SK-N-SH (cell line): ENCODE results near the gene CXCL1. TPM values are rescaled to one million over a fixed set of nuclear protein-coding genes. Genes with fewer than 3 reads are reported as not detected.

Experiments used
- CTCF ChIA-PET: fragments of 300-600, 350-600 bp; formaldehyde crosslinking; extraction: SDS; loops from one replicate; lab custom pipeline; 2021; lab: Yijun Ruan, JAX
- POLR2A ChIA-PET: fragments of 350-600 bp; sonication (Branson Sonifier 250); formaldehyde crosslinking; extraction: SDS; loops from one replicate; lab custom pipeline; 2020; ENCODE audit warnings: antibody characterized with exemption, inconsistent platforms; lab: Yijun Ruan, JAX
- DNase-seq: peaks from one replicate; pipeline ENCODE4 v3.0.0; 2012
- H2AFZ ChIP-seq: fragments of 200-600 bp; sonication (generic); 2 replicates; pipeline ENCODE4 v1.8.1; 2016; ENCODE audit warnings: antibody characterized with exemption, mild to moderate bottlenecking, low read depth
- H3F3A ChIP-seq: fragments of 200-600 bp; sonication (generic); replicated peaks from 2 replicates; pipeline ENCODE3; 2016; ENCODE audit warnings: antibody characterized with exemption, mild to moderate bottlenecking; ENCODE audit not compliant: insufficient read depth
- H3K27ac ChIP-seq, 2 experiments: fragments of 200-500 bp in 1 of 2; fragments of 200-600 bp in 1 of 2; sonication (Bioruptor generic) in 1 of 2; sonication (generic), shearing (Covaris generic) in 1 of 2; 2 replicates each; pipeline versions ENCODE4 v1.5.1 to v1.6.1; 2014 to 2016; ENCODE audit warnings: low read depth in 2 of 2, inconsistent platforms in 1 of 2, low read length in 1 of 2, mild to moderate bottlenecking in 1 of 2, mixed read lengths in 1 of 2
- H3K27me3 ChIP-seq: fragments of 200-600 bp; sonication (generic), shearing (Covaris generic); 2 replicates; pipeline ENCODE4 v1.6.1; 2016; ENCODE audit warnings: mixed run types; ENCODE audit not compliant: insufficient read depth
- H3K36me3 ChIP-seq, 2 experiments: fragments of 200-500 bp in 1 of 2; fragments of 200-600 bp in 1 of 2; sonication (Bioruptor generic) in 1 of 2; sonication (generic) in 1 of 2; replicated peaks in 1 of 2; 2 replicates each; pipeline versions ENCODE3 to v1.5.1; 2014 to 2016; ENCODE audit warnings: low read length in 1 of 2, mild to moderate bottlenecking in 1 of 2; ENCODE audit not compliant: insufficient read depth in 2 of 2, control insufficient read depth in 1 of 2
- H3K4me1 ChIP-seq, 2 experiments: fragments of 200-500 bp in 1 of 2; fragments of 200-600 bp in 1 of 2; sonication (Bioruptor generic) in 1 of 2; sonication (generic), shearing (Covaris generic) in 1 of 2; 2 replicates each; pipeline versions ENCODE4 v1.5.1 to v1.6.1; 2014 to 2016; ENCODE audit warnings: low read depth in 1 of 2, low read length in 1 of 2, mixed run types in 1 of 2; ENCODE audit not compliant: insufficient read depth in 2 of 2, control insufficient read depth in 1 of 2
- H3K4me2 ChIP-seq: fragments of 200-600 bp; sonication (generic), shearing (Covaris generic); 2 replicates; pipeline ENCODE4 v1.6.1; 2017; ENCODE audit warnings: mixed run types
- H3K4me3 ChIP-seq, 2 experiments: fragments of 200-500 bp in 1 of 2; fragments of 200-600 bp in 1 of 2; sonication (Bioruptor generic) in 1 of 2; sonication (generic), shearing (Covaris generic) in 1 of 2; 2 replicates each; pipeline versions ENCODE4 v1.5.1 to v1.8.1; 2014 to 2016; ENCODE audit warnings: low read depth in 2 of 2, inconsistent platforms in 1 of 2, low read length in 1 of 2, mild to moderate bottlenecking in 1 of 2, mixed read lengths in 1 of 2, moderate library complexity in 1 of 2
- H3K79me2 ChIP-seq: fragments of 200-600 bp; sonication (generic); 2 replicates; pipeline ENCODE4 v1.8.1; 2017; ENCODE audit warnings: mild to moderate bottlenecking; ENCODE audit not compliant: insufficient read depth
- H3K9ac ChIP-seq: fragments of 200-600 bp; sonication (generic); 2 replicates; pipeline ENCODE4 v1.6.1; 2017; ENCODE audit warnings: mixed run types
- H3K9me2 ChIP-seq: fragments of 200-600 bp; sonication (generic); 2 replicates; pipeline ENCODE4 v1.6.1; 2017; ENCODE audit warnings: mixed run types
- H3K9me3 ChIP-seq: fragments of 200-600 bp; sonication (generic); 2 replicates; pipeline ENCODE4 v1.6.1; 2017; ENCODE audit warnings: mixed run types, mild to moderate bottlenecking, moderate library complexity
- H4K20me1 ChIP-seq: fragments of 200-600 bp; sonication (generic); 2 replicates; pipeline ENCODE4 v1.6.1; 2017; ENCODE audit warnings: mild to moderate bottlenecking, mixed run types; ENCODE audit not compliant: insufficient read depth
- CHD2 ChIP-seq: fragments of 150-350 bp; IDR thresholded peaks from 2 replicates; pipeline ENCODE4 v1.6.1; 2018; ENCODE audit warnings: low read length; ENCODE audit not compliant: partially characterized antibody
- CTCF ChIP-seq: fragments of 200-600 bp; sonication (generic); IDR thresholded peaks from 2 replicates; pipeline ENCODE4 v1.6.1; 2017; ENCODE audit warnings: antibody characterized with exemption, mild to moderate bottlenecking, moderate library complexity
- ELF1 ChIP-seq: IDR thresholded peaks from 2 replicates; pipeline ENCODE4 v1.4.0; 2012
- EP300 ChIP-seq, 2 experiments: IDR thresholded peaks; 2 replicates each; pipeline versions ENCODE4 v1.4.0 to v1.6.1; 2012; ENCODE audit warnings: borderline replicate concordance in 1 of 2, low read depth in 1 of 2, low read length in 1 of 2
- FOXJ3 ChIP-seq: sonication (generic); formaldehyde crosslinking; IDR thresholded peaks from 2 replicates; pipeline ENCODE4 v1.5.1; 2020; ENCODE audit warnings: mild to moderate bottlenecking, missing genetic modification reagents
- FOXM1 ChIP-seq: IDR thresholded peaks from 2 replicates; pipeline ENCODE4 v1.4.0; 2012; ENCODE audit warnings: low read depth, mild to moderate bottlenecking
- GATA2 ChIP-seq: sonication (generic); formaldehyde crosslinking; IDR thresholded peaks from 2 replicates; pipeline ENCODE4 v1.5.0; 2020; ENCODE audit warnings: mild to moderate bottlenecking, missing genetic modification reagents
- IRF3 ChIP-seq: fragments of 150-350 bp; IDR thresholded peaks from 2 replicates; pipeline ENCODE4 v1.6.1; 2016; ENCODE audit warnings: mild to moderate bottlenecking, low read depth, low read length
- MEF2A ChIP-seq: IDR thresholded peaks from 2 replicates; pipeline ENCODE4 v1.4.0; 2012; ENCODE audit warnings: low read depth, borderline replicate concordance
- MXI1 ChIP-seq: IDR thresholded peaks from 2 replicates; pipeline ENCODE4 v1.6.1; 2012; ENCODE audit warnings: mild to moderate bottlenecking, low read depth, low read length, improper control_type of control experiment
- NRF1 ChIP-seq: IDR thresholded peaks from 2 replicates; pipeline ENCODE4 v1.6.1; 2012; ENCODE audit warnings: low read depth, mild to moderate bottlenecking, low read length
- POLR2AphosphoS5 ChIP-seq: IDR thresholded peaks from 2 replicates; pipeline ENCODE4 v1.6.1; 2012; ENCODE audit warnings: low read depth, low read length
- RAD21 ChIP-seq: IDR thresholded peaks from 2 replicates; pipeline ENCODE4 v1.6.1; 2012; ENCODE audit warnings: mild to moderate bottlenecking, low read length
- RCOR1 ChIP-seq: fragments of 150-350 bp; IDR thresholded peaks from 2 replicates; pipeline ENCODE4 v1.6.1; 2017; ENCODE audit warnings: antibody characterized with exemption, low read length
- RXRA ChIP-seq: IDR thresholded peaks from 2 replicates; pipeline ENCODE4 v1.4.0; 2012; ENCODE audit warnings: low read depth, mild to moderate bottlenecking, borderline replicate concordance
- SIN3A ChIP-seq: IDR thresholded peaks from 2 replicates; pipeline ENCODE4 v1.6.1; 2012; ENCODE audit warnings: low read depth, mild to moderate bottlenecking, low read length, moderate library complexity, borderline replicate concordance
- TEAD4 ChIP-seq: IDR thresholded peaks from 2 replicates; pipeline ENCODE4 v1.4.0; 2012; ENCODE audit warnings: mild to moderate bottlenecking, borderline replicate concordance; ENCODE audit not compliant: insufficient read depth
- USF1 ChIP-seq: IDR thresholded peaks from 2 replicates; pipeline ENCODE4 v1.4.0; 2012; ENCODE audit warnings: low read depth, borderline replicate concordance
- USF2 ChIP-seq: fragments of 150-350 bp; IDR thresholded peaks from 2 replicates; pipeline ENCODE4 v1.6.1; 2017; ENCODE audit warnings: antibody characterized with exemption, low read length, low read depth, borderline replicate concordance
- YY1 ChIP-seq: IDR thresholded peaks from 2 replicates; pipeline ENCODE4 v1.4.0; 2012; ENCODE audit warnings: low read depth, mild to moderate bottlenecking
- ZBTB33 ChIP-seq: IDR thresholded peaks from 2 replicates; pipeline ENCODE4 v1.4.0; 2012; ENCODE audit warnings: low read depth, borderline replicate concordance
- WGBS: methylation state at CpG from one replicate; pipeline ENCODE4 v1.1.6; 2017; ENCODE audit warnings: low lambda C conversion rate; 5-methylcytosine and 5-hydroxymethylcytosine counted together
- polyA plus RNA-seq, 3 experiments: library from polyadenylated mRNA; depleted of rRNA; stranded (reverse); fragments of >200 nt; gene quantifications; 2 replicates each; pipeline ENCODE4 v1.2.3, GENCODE V29; 2012

CXCL1 gene
- polyA plus RNA-seq, 1 of the 3 experiments (the other 2 are of a cell fraction): 0.12 TPM

- TF ChIP-seq RCOR1 (no peak), FOXJ3 (no peak), IRF3 (no peak), POLR2AphosphoS5 (no peak)
- TF ChIP-seq, all 33 proteins: peak for 0
These were observed 3.3 kb downstream of the CXCL1 start (continued) for GRCh38 chr4:73872316-73873108.

- WGBS: 6% methylated on average over 2 of the region's 2 CpGs
- H3K4me1 ChIP-seq: no peaks in the 10 kb centered on the region
- ChIA-PET CTCF (no interaction called here), POLR2A (no interaction called here)
- H3K4me3 ChIP-seq: no peak overlapping the region
- H4K20me1 ChIP-seq: no peaks in the 10 kb centered on the region
- TF ChIP-seq MEF2A (no peak), RAD21 (no peak), SIN3A (no peak), POLR2AphosphoS5 (no peak), GATA2 (no peak), NRF1 (no peak), EP300 (IDR thresholded peaks at IDR 0.05; ENCODE audit: borderline replicate concordance in 1 of 2, low read depth in 1 of 2, low read length in 1 of 2) (no peak), FOXM1 (no peak), ZBTB33 (no peak), CTCF (no peak), CHD2 (no peak), MXI1 (no peak), USF1 (no peak), TEAD4 (no peak), USF2 (no peak), RXRA (no peak), ELF1 (no peak), RCOR1 (no peak), FOXJ3 (no peak), YY1 (no peak)
- H3K27me3 ChIP-seq: peaks cover 24% of the 10 kb centered on the region
- no peak overlapping the region for H3K9ac ChIP-seq
- H3K79me2 ChIP-seq: no peaks in the 10 kb centered on the region
- H3F3A ChIP-seq: no peaks in the 10 kb centered on the region
- H2AFZ ChIP-seq: no peak overlapping the region
- no peak overlapping the region for H3K4me2 ChIP-seq
- no peak for DNase-seq
- no peaks in the 10 kb centered on the region for H3K9me2 ChIP-seq
- H3K9me3 ChIP-seq: no peaks in the 10 kb centered on the region
- no peaks in the 10 kb centered on the region for H3K36me3 ChIP-seq
- H3K27ac ChIP-seq: no peak overlapping the region
These were observed 5.2 kb downstream of the CXCL1 start for GRCh38 chr4:73874386-73874785.
